Activated CD4-positive, alpha-beta T cell treated with anti-CD3 and anti-CD28 coated beads, Interleukin-2, amount 50 U/mL, for 16 hours (primary cell): ENCODE results near the gene WDR88.
"Not testable (repeated sequence)": the region's sequence is repeated elsewhere in the genome, so short reads cannot be mapped to it uniquely, and the experiment has no call there.

Experiments
- DNase-seq: peaks from one replicate; pipeline ENCODE4 v3.0.0-alpha.2; 2020

Gene WDR88

DNA sequence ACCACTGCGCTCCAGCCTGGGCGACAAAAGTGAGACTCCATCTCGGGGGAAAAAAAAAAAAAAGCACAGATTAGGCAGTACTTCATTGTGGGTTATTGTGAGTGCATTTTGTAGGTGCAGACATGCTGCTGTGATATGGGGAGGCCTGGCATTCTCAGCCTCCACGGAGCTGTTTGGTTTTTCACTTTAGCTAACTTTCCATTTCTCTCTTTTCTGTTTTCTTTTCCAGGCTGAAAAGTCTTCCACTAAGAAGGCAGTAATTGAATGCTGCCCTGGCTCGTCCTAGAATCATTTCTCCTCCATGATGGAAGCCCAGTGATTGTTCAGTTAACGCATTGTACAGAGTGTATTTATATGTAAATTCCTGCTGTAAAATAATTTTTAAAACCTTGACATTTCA lies 2.0 kb upstream of the WDR88 start:
- DNase-seq = no peak

DNA sequence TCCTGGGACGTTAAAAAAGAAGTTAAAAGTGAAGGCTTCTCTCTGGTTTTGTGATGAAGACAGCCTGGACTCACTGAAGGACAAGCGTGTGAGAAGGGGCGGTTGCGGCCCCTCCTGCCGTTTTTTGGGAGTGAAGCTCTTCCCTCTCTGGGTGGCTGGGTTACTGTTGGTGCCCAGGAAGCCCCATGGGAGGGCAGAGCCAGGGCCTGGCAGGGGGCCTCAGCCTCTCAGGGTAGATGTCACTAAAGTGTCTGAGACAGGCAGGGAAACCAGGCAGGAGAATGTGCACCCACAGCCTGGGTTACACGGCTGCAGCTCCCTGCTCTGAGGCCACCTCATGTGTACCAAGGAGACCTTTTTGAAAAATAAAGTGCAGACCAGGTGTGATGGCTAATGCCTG lies 1.5 kb upstream of the WDR88 start:
- no peak for DNase-seq

DNA sequence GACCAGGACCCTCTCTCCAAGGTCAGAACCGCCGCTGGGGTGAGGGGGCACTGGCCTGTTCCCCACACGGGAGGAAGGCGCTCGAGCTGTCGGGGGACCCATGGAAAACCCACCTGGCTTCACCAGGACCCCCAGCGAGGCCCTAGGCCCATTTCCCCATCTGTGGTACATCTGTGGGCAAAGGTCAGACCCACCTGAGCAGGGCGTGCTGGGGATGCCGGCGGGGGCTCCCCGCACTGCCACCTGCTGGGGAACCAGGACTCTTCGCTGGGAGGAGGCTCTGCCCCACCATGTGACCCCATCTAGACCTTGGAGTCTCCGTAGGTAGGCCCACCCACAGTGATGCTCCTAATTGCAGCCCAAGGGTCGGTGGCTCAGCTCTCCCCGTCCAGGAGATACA lies 511 bp downstream of the WDR88 start:
- peak; percentile 4 for DNase-seq

DNA sequence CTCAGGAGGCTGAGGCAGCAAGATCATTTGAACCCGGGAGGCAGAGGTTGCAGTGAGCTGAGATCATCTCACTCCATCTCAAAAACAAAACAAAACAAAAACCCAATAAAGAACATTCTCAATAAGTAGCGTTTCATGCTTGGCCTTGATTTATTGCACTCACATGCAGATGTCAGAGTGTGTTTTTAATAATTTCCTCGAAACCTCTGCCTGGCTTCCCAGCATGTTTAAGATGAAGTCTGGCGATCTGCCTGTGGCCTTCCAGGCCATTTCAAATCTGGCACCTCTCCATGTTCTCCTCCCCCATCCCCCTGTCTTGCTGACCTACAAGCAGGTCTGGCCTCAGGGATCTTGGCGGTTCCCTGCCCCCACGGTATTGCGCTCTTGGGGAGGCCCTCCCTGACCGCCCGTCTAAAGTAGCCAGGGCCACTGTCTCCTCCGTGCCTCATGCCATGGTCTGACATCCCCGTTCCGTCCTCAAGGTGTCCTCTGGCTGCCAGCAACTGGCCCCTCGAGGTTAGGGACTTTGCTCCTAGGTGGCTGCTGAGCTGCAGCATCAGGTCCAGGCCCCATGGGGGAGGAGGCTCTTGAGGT lies 1.6 kb downstream of the WDR88 start:
- no peak for DNase-seq

DNA sequence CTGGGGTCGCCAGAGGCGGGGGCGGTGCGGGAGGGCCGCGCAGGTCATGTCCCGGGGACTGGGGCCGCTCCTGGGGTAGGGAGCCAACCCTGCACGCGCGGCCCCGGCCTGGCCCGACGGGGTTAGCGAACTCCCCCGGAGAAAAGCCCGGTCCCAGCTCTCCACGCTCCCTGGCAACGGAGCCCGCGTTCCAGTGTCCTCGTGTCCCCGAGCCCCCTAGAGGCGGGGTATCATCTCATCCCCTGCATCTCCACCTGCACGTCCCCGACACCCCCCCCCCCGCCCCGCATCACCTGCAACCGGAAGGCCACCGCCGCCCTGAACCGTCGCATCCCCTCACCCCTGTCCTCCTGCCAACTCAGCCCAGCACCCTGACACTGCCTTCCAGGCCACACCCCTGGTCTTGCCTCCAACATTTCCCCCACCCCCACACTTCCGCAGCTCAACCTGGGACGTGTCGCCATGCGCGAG lies 2.7 kb downstream of the WDR88 start:
- DNase-seq = peak; percentile 53

DNA sequence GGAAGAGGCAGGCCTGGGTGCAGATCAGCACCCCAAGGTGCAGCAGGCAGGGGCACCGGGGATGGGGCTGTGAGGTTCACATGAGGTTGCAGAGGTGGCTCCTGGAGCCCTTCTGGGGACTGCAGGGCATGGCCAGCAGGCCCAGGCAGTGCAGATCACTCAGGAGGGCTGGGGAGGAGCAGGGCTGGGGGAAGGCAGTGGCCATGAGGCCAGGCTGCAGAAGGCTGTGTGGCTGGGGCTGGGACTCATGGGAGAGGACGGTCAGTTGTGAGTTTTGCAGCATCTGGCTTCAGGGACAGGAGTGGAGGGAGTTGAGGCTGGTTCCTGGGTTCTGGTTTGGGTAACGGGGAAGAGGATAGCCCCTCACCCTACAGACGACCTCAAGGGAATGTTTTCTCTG lies 7.3 kb downstream of the WDR88 start:
- DNase-seq = no peak

DNA sequence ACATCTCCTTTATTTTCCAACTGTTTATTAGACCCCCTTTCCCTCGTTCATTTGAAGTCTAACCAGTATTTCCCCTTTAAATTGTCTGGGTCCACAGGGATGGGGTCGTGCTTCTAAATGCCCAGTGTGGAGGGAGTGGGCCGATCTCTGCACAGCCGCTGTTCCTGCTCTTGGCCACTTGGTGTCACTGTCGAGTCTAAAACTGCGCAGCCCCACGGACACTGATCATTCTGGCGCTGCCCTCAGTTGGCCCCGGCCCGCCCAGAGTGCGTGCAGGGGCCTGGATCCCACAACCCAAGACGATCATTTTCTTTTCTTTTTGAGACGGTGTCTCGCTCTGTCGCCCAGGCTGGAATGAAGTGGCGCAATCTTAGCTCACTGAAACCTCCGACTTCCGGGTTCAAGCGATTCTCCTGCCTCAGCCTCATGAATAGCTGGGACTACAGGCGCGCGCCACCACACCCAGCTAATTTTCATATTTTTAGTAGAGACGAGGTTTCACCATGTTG lies 12.0 kb downstream of the WDR88 start:
- DNase-seq = peak; percentile 60

DNA sequence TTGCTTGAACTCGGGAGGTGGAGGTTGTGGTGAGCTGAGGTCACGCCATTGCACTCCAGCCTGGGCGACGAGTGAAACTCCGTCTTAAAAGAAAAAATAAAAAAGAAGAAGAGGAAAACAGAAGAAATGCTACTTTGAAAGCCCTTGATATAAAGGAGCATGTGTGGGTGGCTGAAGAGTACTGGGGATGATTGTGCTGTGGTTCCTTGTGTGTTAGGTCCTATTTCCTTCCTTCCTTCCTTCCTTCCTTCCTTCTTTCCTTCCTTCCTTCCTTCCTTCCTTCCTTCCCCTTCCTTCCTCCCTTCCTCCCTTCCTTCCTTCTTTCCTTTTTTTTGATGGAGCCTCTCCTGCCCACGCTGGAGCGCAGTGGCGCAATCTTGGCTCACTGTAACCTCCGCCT lies 14.3 kb downstream of the WDR88 start:
- no peak for DNase-seq

DNA sequence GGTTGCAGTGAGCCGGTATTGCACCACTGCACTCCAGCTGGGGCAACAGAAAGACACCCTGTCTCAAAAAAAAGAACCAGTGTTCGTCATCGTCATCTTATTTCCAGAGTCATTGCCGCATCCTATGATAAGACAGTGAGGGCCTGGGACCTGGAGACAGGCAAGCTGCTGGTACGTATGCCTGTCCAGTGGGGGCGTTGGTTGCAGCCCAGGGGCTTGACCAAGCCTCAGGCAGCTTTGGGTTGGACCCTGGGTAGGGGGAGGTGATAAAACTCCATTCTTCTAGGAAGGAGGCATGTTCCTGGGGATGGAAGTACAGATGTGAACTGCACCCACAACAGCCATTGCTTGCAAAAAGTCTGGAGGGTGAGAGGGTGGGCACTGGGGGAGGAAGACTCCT lies 15.6 kb downstream of the WDR88 start:
- DNase-seq = no peak

DNA sequence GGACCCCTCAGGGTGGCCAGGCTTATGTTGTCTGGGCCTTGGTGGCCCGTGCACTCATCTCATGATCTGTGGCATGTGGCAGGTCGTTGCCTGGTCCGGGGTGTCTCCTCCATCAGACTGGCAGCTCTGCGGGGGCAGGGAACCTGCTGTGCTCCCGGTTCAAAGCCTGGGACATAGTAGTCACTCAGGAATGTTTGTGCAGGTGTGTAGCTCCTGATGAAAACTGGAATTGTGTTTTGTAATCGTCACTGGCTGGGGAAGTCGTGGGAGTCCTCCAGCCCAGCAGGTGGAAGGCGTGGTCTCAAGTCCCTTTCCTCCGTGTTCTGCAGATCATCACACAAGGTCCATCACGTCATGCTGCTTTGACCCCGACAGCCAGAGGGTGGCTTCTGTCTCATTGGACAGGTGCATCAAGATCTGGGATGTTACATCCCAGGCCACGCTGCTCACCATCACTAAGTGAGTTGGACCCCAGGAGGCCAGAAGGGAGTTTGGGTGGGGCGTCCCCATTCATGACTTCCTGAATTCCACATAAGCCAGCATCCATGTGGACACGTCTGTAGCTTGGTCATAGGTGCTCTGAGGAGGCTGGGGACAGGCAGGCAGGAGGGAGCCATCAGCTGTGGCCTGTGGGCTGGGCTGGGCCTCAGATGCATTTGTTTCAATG lies 19.1 kb downstream of the WDR88 start:
- DNase-seq = no peak

DNA sequence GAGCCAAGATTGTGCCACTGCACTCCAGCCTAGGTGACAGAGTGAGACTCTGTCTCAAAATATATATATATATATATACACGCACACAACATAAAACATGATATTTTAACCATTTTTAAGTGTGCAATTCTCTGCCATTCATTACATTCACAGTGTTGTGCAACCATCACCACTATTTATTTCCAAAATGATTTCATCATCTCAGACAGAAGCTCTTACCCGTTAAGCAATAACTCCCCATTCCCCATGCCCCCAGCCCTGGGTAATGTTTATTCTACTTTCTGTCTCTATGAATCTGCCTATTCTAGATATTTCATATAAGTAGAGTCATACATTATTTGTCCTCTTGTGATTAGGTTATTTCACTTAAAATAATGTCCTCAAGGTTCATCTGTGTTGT lies 20.3 kb downstream of the WDR88 start:
- no peak for DNase-seq

DNA sequence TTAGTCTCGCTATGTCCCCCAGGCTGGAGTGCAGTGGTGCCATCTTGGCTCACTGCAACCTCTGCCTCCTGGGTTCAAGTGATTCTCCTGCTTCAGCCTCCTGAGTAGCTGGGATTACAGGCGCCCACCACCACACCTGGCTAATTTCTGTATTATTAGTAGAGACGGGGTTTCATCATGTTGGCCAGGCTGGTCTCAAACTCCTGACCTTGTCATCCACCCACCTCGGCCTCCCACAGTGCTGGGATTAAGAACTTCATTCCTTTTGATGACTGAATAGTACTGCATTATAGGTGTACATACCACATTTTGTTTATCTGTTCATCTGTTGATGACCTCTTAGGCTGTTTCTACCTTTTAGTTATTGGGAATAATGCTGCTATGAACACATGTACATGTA lies 20.7 kb downstream of the WDR88 start:
- not testable (repeated sequence) for DNase-seq

DNA sequence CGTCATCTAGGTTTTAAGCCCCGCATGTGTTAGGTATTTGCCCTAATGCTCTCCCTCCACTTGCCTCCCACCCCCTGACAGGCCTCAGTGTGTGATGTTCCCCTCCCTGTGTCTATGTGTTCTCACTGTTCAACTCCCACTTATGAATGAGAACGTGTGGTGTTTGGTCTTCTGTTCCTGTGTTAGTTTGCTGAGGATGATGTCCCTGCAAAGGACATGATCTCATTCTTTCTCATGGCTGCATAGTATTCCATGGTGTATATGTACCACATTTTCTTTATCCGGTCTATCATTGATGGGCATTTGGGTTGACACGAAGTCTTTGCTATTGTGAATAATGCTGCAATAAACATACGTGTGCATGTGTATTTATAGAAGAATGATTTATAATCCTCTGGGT lies 22.4 kb downstream of the WDR88 start:
- DNase-seq = not testable (repeated sequence)

DNA sequence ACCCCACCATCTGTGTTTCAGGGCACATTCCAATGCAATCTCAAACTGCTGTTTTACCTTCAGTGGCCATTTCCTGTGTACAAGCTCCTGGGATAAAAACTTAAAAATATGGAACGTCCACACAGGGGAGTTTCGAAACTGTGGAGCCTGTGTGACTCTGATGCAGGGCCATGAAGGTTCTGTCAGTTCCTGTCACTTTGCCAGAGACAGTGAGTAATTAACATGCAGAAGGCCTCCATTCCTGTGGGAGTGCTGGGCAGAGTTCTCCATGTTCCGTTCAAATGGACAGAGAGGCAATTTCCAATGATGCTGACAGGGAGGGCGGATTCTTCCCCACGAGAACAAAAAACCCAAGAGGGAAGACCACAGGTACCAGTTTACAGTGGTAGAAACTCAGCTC lies 24.4 kb downstream of the WDR88 start:
- DNase-seq = no peak

DNA sequence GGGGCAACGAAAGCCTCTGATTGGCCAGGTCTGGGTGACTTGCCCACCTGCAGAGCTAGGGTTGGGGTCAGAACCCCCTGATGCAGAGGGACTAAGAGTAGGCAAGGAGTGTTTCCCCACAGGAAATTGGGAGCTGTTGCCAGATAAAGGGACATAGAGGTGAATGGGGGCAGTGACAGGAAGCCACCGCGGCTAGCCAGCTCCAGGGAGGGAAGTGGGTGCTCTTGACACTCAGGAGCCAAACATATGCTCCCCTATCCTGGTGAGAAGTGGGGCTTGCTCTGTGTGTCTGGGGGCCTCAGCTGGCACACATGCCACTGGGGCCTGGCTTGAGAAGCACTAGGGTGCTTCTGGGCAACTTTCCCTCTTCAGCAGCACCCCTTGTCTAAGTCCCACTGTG lies 26.0 kb downstream of the WDR88 start:
- no peak for DNase-seq

DNA sequence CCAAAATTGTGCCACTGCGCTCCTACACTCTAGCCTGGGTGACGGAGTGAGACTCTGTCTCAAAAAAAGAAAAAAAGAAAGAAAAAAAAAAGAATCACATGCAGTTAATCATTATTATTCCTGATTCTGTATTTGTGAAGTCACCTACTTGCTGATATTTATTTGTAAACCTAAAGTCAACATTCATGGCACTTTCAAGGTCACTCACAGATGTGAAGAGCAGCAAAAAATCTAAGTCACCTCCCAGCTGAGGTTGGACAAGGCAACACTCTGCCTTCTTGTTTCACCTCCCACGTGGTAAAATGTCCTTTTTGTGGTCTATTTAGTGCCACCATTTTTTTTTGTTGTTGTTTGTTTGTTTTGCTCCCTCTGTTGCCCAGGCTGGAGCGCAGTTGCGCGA lies 26.5 kb downstream of the WDR88 start:
- DNase-seq = no peak

DNA sequence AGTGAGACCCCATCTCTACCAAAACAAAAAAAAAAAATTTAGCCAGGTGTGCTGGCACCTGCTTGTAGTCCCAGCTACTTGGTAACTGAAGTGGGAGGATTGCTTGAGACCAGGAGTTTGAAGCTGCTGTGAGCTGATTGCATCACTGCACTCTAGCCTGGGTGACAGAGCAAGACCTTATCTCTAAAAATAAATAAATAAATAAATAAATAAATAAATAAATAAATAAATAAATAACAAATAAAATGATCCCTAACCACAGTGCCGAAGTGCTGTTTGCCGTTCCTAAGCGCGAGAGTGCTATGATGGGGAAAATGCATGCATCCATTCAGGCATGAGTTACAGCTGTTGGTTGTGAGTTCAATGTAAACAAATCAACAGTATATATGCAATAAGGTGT lies 27.2 kb downstream of the WDR88 start:
- DNase-seq = no peak

DNA sequence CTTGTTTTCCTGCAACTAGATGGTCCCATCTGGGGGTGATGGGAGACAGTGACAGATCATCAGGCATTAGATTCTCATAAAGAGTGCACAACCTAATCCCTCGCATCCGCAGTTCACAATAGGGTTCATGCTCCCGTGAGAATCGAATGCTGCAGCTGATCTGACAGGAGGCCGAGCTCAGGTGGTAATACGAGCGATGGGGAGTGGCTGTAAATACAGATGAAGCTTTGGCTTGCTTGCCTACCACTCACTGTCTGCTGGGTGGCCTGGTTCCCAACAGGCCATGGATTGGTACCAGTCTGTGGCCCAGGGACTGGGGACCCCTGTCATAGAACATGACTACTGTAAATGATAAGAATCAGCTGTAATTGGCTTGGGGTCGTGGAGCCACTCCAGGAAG lies 28.0 kb downstream of the WDR88 start:
- DNase-seq = no peak

DNA sequence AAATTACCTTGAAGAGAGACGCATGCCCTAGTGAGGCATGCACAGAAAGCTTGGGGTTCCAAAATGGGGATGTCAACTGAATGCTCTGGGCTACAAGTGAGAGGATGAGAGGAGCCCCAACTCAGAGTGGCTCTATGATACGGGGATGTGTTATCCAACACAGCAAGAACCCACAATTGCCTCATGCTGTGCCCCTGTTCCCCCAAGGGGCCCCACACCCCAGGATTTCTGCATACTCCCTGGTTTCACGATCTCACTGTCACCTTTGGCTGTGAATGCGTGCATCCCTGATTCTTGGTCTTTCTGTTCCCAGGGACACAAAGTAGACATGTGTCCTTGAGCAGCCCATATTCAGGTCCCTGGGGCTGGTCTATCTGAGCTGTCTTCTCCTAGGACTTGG lies 29.3 kb downstream of the WDR88 start:
- DNase-seq = no peak

DNA sequence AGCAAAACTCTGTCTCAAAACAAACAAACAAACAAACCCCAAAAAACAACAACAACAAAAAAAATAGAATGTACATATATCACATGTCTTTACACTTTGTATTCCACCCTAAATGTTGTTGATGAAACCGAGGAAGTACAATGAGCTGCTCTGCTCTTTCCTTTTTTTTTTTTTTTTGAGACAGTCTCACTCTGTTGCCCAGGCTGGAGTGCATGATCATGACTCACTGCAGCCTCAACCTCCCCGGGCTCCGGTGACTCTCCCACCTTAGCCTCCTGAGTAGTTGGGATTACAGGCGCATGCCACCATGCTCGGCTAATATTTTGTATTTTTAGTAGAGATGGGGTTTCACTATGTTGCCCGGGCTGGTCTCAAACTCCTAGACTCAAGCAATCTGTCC lies 31.6 kb downstream of the WDR88 start:
- no peak for DNase-seq

DNA sequence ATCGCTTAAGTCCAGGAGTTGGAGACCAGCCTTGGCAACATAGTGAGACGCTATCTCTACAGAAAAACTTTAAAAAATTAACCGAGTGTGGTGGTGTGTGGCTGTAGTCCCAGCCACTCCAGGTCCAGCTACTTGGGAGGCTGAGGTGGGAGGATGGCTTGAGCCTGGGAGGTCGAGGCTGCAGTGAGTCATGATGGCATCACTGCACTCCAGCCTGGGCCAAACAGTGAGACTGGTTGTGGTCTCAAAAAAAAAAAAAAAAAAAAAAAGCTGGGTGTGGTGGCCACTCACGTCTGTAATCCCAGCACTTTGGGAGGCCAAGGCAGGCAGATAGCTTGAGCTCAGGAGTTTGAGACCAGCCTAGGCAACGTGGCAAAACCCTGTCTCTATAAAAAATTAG lies 34.1 kb downstream of the WDR88 start:
- DNase-seq = not testable (repeated sequence)

DNA sequence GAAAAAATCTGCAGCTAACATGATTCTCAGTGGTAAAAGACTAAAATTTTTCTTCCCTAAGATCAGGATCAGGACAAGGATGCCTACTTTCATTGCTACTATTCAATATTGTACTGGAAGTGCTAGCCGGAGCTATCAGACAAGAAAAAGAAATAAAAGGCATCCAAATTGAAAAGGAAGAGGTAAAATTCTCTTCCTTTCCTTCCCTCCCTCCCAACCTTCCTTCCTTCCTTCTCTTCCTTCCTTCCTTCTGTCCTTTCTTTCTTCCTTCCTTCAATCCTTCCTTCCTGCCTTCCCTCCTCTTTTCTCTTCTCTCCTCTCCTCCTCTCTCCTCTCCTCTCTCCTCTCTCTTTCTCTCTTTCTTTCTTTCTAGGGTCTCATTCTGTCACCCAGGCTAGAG lies 35.5 kb downstream of the WDR88 start:
- no peak for DNase-seq

DNA sequence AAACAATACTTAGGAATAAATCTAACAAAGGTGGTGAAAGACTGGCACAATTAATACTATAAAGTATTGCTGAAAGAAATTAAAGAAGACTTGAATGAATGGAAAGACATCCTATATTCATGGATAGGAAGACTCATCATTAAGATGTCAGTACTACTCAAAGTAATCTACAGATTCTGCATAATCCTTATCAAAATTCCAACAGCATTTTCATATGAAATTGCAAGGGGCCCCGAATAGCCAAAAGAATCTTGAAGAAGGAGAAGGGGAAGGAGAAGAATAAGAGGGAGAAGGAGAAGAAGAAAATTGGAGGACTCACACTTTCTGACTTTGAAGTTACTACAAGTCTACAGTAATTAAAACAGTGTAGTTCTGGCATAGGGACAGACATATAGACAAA lies 36.6 kb downstream of the WDR88 start:
- DNase-seq = no peak

DNA sequence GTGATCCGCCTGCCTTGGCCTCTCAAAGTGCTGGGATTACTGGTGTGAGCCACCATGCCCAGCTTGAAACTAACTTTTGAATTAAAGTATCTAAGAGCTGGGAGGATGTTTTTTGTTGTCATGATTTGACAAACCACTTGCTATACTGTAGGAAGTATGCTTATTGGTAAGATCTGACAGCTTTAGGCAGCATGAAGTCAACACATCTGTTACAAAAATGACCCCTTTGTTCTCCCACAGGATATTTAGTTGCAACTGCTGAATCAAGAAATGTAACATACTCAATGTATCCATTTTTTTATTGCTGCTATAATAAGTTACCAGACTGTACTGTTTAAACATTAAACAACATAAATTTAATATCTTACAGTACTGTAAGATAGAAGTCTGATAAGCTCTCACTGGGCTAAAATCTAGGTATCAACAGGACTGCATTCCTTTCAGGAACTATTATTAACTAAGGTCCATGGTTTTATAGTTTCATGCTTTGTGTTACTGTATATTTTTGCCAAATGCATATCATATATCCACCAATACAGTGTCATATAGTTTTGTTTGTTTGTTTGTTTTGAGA lies 39.4 kb downstream of the WDR88 start:
- no peak for DNase-seq

DNA sequence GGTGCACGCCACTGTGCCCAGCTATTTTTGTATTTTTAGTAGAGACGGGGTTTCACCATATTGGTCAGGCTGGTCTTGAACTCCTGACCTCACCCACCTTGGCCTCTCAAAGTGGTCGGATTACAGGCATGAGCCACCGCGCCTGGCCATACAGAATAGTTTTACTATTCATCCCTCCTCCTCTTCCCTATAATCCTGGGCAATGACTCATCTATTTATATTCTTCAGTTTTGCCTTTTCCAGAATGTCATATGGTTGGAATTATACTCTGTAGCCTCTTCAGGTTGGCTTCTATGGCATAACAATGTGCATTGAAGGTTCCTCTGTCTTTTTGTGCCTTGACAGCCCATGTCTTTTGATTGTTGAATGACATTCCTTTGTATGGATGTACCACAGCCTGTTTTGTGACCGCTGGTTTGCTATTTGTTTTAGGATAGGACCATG lies 40.0 kb downstream of the WDR88 start:
- no peak for DNase-seq
